Neural progenitor cell (in vitro differentiated cells): ENCODE data around the gene LENG9. TPM values are rescaled to one million over a fixed set of nuclear protein-coding genes. Genes with fewer than 3 reads are reported as not detected.

Experiments used
- DNase-seq: peaks from one replicate; pipeline ENCODE4 v3.0.0-alpha.2; 2016; ENCODE audit warnings: low spot score
- H2AFZ ChIP-seq: fragments of 200-600 bp; sonication (generic); replicated peaks from 2 replicates; pipeline ENCODE4 v1.6.1; 2016; ENCODE audit warnings: antibody characterized with exemption
- H3F3A ChIP-seq: fragments of 200-600 bp; sonication (generic); 2 replicates; pipeline ENCODE4 v1.6.1; 2016; ENCODE audit warnings: antibody characterized with exemption, low read depth
- H3K27ac ChIP-seq: fragments of 200-600 bp; sonication (generic); 2 replicates; pipeline ENCODE4 v1.5.1; 2016; ENCODE audit warnings: mild to moderate bottlenecking
- H3K27me3 ChIP-seq: fragments of 200-600 bp; sonication (generic); 2 replicates; pipeline ENCODE4 v1.6.1; 2016; ENCODE audit warnings: mild to moderate bottlenecking, moderate library complexity
- H3K36me3 ChIP-seq: fragments of 200-600 bp; sonication (generic); 2 replicates; pipeline ENCODE4 v1.5.1; 2016
- H3K4me1 ChIP-seq: fragments of 200-600 bp; sonication (generic); 2 replicates; pipeline ENCODE4 v1.6.1; 2016; ENCODE audit warnings: mixed run types
- H3K4me2 ChIP-seq: fragments of 200-600 bp; sonication (generic); 2 replicates; pipeline ENCODE4 v1.6.1; 2016
- H3K4me3 ChIP-seq: fragments of 200-600 bp; sonication (generic); 2 replicates; pipeline ENCODE4 v1.5.1; 2016
- H3K79me2 ChIP-seq: fragments of 200-600 bp; sonication (generic); 2 replicates; pipeline ENCODE4 v1.6.1; 2016; ENCODE audit warnings: low read depth
- H3K9ac ChIP-seq: fragments of 200-600 bp; sonication (generic); 2 replicates; pipeline ENCODE4 v1.6.1; 2016
- H3K9me3 ChIP-seq: fragments of 200-600 bp; sonication (generic); 2 replicates; pipeline ENCODE4 v1.5.1; 2016; ENCODE audit warnings: low read depth
- H4K20me1 ChIP-seq: fragments of 200-600 bp; sonication (generic); 2 replicates; pipeline ENCODE4 v1.6.1; 2016; ENCODE audit warnings: low read depth
- H3K27ac Mint-ChIP-seq: 3 replicates; pipeline ENCODE4 v1.8.0; 2021; ENCODE audit warnings: mixed read lengths
- H3K27me3 Mint-ChIP-seq: 2 replicates; pipeline ENCODE4 v1.8.0; 2022; ENCODE audit warnings: low read depth, mild to moderate bottlenecking, inconsistent platforms, moderate library complexity, mixed read lengths; ENCODE audit not compliant: insufficient read depth
- H3K36me3 Mint-ChIP-seq: 3 replicates; pipeline ENCODE4 v1.8.0; 2021; ENCODE audit warnings: mixed read lengths
- H3K4me1 Mint-ChIP-seq: 3 replicates; pipeline ENCODE4 v1.8.0; 2021; ENCODE audit warnings: mixed read lengths
- H3K4me3 Mint-ChIP-seq: 3 replicates; pipeline ENCODE4 v1.8.0; 2021; ENCODE audit warnings: mild to moderate bottlenecking, moderate library complexity, mixed read lengths
- H3K9me3 Mint-ChIP-seq: 3 replicates; pipeline ENCODE4 v1.8.0; 2020; ENCODE audit warnings: mixed read lengths
- EZH2 ChIP-seq: fragments of 200-600 bp; sonication (generic); IDR thresholded peaks from 2 replicates; pipeline ENCODE4 v1.6.1; 2017; ENCODE audit warnings: antibody characterized with exemption, mild to moderate bottlenecking, moderate library complexity
- EZH2phosphoT487 ChIP-seq: fragments of 200-600 bp; sonication (generic); IDR thresholded peaks from 2 replicates; pipeline ENCODE4 v1.6.1; 2017; ENCODE audit warnings: antibody characterized with exemption
- total RNA-seq: library from RNA; depleted of rRNA; stranded (reverse); fragments of >200 nt; gene quantifications from 2 replicates; pipeline ENCODE4 v1.2.3, GENCODE V29; 2015; ENCODE audit warnings: low replicate concordance
- TF ChIP-seq, protein P1 (sequence below): fragments of 200-600 bp; sonication (generic); IDR thresholded peaks from 2 replicates; pipeline ENCODE4 v1.5.1; 2017; ENCODE audit warnings: antibody characterized with exemption, mild to moderate bottlenecking

The LENG9 gene
- total RNA-seq, 1 donor from 2014 or later = 0.79 TPM

DNA sequence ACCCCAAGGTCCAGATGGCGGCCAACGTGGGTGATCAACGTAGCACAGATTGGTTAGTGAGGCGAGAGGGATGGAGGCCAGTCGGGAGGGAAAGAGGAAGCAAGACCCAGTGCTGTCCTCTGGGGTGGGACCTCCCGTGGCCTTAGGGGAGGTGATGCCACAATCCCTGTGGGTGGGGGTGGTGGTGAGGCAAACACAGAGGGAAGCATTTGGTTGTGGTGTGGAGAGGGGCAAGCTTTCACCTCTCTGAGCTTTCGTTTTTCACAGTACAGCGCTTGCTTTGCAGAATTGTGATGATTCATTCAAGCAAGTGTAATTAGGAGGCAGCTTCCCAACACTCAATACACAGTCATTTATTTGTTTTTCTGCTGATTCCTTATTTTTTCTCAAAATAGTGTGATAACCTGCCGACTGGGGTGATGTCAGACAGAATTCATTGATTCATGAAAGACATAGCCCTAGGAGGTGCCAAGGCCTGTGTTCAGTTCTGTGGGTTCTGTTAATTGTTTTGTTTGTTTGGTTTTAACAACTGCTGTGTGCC, 12.2 kb downstream of the LENG9 start:
- peak overlapping the region; percentile 97 for H3K4me3 Mint-ChIP-seq
- no peak overlapping the region for H3K9ac ChIP-seq
- no peak overlapping the region for H3K4me3 ChIP-seq
- no peaks in the 10 kb centered on the region for H3K9me3 Mint-ChIP-seq
- peaks cover 21% of the 10 kb centered on the region for H3K36me3 Mint-ChIP-seq
- no peak overlapping the region for H3K27ac ChIP-seq
- peaks cover 68% of the 10 kb centered on the region for H4K20me1 ChIP-seq
- DNase-seq = no peak
- H3K4me1 ChIP-seq = no peaks in the 10 kb centered on the region
- H3K79me2 ChIP-seq = peaks cover 67% of the 10 kb centered on the region
- H3K27ac Mint-ChIP-seq = no peak overlapping the region
- no peaks in the 10 kb centered on the region for H3K9me3 ChIP-seq
- no peaks in the 10 kb centered on the region for H3K27me3 ChIP-seq
- H3F3A ChIP-seq = no peaks in the 10 kb centered on the region
- TF ChIP-seq, protein P1, sequence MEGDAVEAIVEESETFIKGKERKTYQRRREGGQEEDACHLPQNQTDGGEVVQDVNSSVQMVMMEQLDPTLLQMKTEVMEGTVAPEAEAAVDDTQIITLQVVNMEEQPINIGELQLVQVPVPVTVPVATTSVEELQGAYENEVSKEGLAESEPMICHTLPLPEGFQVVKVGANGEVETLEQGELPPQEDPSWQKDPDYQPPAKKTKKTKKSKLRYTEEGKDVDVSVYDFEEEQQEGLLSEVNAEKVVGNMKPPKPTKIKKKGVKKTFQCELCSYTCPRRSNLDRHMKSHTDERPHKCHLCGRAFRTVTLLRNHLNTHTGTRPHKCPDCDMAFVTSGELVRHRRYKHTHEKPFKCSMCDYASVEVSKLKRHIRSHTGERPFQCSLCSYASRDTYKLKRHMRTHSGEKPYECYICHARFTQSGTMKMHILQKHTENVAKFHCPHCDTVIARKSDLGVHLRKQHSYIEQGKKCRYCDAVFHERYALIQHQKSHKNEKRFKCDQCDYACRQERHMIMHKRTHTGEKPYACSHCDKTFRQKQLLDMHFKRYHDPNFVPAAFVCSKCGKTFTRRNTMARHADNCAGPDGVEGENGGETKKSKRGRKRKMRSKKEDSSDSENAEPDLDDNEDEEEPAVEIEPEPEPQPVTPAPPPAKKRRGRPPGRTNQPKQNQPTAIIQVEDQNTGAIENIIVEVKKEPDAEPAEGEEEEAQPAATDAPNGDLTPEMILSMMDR = no peak
- TF ChIP-seq EZH2phosphoT487 (no peak), EZH2 (no peak)
- no peak overlapping the region for H2AFZ ChIP-seq
- H3K4me2 ChIP-seq = no peak overlapping the region
- H3K36me3 ChIP-seq = no peaks in the 10 kb centered on the region
- H3K4me1 Mint-ChIP-seq = peaks cover 33% of the 10 kb centered on the region
- H3K27me3 Mint-ChIP-seq = peaks cover 8% of the 10 kb centered on the region

DNA sequence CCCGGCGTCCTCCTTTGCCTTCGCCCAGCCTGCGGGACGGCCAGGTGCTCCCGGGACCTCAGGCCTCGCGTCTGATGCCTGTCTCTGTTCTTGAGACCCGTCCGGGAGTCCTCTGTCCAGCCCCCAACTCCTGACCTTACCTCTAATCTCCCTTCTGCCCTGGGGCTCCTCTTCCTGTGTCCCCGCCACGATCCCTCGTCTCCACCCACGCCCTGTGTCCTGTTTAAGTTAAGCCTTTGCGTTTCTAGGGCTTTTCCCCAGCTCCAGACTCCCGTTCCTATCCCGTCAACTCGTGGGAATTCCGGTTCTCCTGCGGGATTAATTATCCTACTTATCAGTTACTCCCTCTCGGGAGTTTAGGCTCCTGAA, 13.9 kb downstream of the LENG9 start:
- Histone ChIP-seq H3K27me3 (no peaks in the 10 kb centered on the region), H2AFZ (no peak overlapping the region), H4K20me1 (peaks cover 61% of the 10 kb centered on the region), H3K36me3 (no peaks in the 10 kb centered on the region), H3K4me2 (peak overlapping the region; percentile 98), H3K4me1 (no peaks in the 10 kb centered on the region), H3K79me2 (peaks cover 73% of the 10 kb centered on the region), H3K27ac (no peak overlapping the region), H3F3A (no peaks in the 10 kb centered on the region), H3K4me3 (peak overlapping the region; percentile 74), H3K9me3 (no peaks in the 10 kb centered on the region), H3K9ac (peak overlapping the region; percentile 73)
- TF ChIP-seq, protein P1 = no peak
- no peak for TF ChIP-seq EZH2phosphoT487
- TF ChIP-seq EZH2 = no peak
- H3K9me3 Mint-ChIP-seq = no peaks in the 10 kb centered on the region
- H3K36me3 Mint-ChIP-seq = peaks cover 21% of the 10 kb centered on the region
- peaks cover 7% of the 10 kb centered on the region for H3K27me3 Mint-ChIP-seq
- peak overlapping the region; percentile 80 for H3K27ac Mint-ChIP-seq
- peak overlapping the region; percentile 97 for H3K4me3 Mint-ChIP-seq
- no peak for DNase-seq
- H3K4me1 Mint-ChIP-seq = peaks cover 33% of the 10 kb centered on the region

DNA sequence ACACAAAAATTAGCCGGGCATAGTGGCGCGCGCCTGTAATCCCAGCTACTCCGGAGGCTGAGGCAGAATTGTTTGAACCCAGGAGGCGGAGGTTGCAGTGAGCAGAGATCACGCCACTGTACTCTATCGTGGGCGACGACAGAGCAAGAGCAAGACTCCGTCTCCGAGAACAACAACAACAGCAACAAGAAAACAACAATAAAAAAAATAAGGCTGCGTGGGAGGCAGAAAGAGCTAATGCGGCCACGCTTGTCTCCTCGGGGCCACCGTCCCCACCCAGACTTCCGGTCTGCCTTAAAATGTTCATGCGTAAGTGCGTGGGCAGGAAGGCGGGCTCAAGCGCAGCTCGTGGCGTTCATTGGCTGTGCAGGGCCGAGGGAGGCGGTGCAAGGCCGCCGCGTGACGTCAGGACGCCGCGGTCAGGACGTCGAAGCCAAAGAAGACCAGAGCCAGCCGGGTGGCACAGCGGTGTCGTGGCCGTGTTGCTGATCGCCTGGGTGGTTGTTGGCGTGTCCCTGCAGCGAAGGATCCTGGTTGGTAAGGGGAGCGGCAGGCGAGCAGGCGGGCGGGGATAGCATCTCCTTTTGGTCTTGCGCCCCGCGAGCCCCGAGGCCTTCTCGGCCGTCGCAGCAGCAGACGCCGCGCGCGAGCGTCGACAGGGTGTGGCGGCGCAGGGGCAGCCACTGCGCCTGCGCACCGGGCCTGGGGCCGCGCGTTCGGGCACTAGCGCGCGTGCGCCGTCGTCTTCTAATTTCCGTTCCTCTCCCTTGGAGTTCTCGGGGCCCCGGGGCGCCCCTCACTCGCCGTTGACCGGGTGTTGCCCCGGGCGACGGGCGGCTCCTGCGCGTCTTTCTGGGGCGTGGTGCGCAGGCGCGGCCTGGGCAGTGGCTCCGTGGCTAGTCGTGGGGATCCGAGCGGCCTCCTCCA, 14.5 kb downstream of the LENG9 start, which contains the start of gene LENG8:
Gene LENG8 (plus strand): TSS at position 426 of the 927 bp plus-strand sequence. CDS start 2,146 bp downstream, outside the sequence.
- TF ChIP-seq, protein P1 = no peak
- no peaks in the 10 kb centered on the region for H3K9me3 ChIP-seq
- Mint-ChIP-seq H3K9me3 (no peaks in the 10 kb centered on the region), H3K36me3 (peaks cover 23% of the 10 kb centered on the region), H3K4me1 (peaks cover 33% of the 10 kb centered on the region), H3K4me3 (peak within 1 kb of the TSS; percentile 97), H3K27me3 (peaks cover 8% of the 10 kb centered on the region), H3K27ac (peak within 1 kb of the TSS; percentile 98)
- H3K9ac ChIP-seq = peak within 1 kb of the TSS; percentile 73
- DNase-seq = peak; percentile 96
- peaks cover 55% of the 10 kb centered on the region for H4K20me1 ChIP-seq
- no peak within 1 kb of the TSS for H3K27ac ChIP-seq
- H3K27me3 ChIP-seq = no peaks in the 10 kb centered on the region
- no peaks in the 10 kb centered on the region for H3K36me3 ChIP-seq
- peak within 1 kb of the TSS; percentile 98 for H3K4me2 ChIP-seq
- H3K4me3 ChIP-seq = peak within 1 kb of the TSS; percentile 74
- peak within 1 kb of the TSS; percentile 80 for H2AFZ ChIP-seq
- no peaks in the 10 kb centered on the region for H3F3A ChIP-seq
- no peaks in the 10 kb centered on the region for H3K4me1 ChIP-seq
- peaks cover 73% of the 10 kb centered on the region for H3K79me2 ChIP-seq
